Ureter (tissue), 1 donor: Measurements from ENCODE around the gene IRAK1. TPM values are rescaled to one million over a fixed set of nuclear protein-coding genes. Genes with fewer than 3 reads are reported as not detected.
"Not testable (repeated sequence)": the region's sequence is repeated elsewhere in the genome, so short reads cannot be mapped to it uniquely, and the experiment has no call there.

ENCODE experiments used
- DNase-seq: peaks from one replicate; pipeline ENCODE4 v3.0.0-alpha.2; 2020; ENCODE audit warnings: low spot score
- total RNA-seq: library from RNA; stranded (reverse); gene quantifications from one replicate; pipeline ENCODE4 v1.2.4, GENCODE V29; 2023
- donor health status: DM: yes; HTN: yes; CAD: no.

IRAK1 gene
- total RNA-seq, 1 donor from 2014 or later, result 103 TPM

DNA sequence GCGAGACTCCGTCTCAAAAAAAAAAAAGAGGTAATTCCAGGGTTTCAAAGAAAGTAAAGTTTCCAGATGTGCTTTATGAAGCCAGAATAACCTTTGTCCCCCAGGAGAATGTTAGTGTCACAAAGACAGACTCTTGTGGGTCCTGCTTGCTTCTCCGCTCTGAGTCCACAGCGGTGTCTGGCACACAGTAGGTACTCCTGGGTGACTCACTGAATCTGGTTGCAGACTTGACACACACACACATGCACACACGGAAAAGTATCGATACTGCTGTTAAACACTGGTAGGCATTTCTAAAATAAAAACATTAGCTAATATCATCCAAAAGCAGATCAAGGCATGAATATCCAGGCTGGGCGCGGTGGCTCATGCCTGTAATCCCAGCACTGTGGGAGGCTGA lies 24.2 kb downstream of the IRAK1 start:
- DNase-seq, result no peak

DNA sequence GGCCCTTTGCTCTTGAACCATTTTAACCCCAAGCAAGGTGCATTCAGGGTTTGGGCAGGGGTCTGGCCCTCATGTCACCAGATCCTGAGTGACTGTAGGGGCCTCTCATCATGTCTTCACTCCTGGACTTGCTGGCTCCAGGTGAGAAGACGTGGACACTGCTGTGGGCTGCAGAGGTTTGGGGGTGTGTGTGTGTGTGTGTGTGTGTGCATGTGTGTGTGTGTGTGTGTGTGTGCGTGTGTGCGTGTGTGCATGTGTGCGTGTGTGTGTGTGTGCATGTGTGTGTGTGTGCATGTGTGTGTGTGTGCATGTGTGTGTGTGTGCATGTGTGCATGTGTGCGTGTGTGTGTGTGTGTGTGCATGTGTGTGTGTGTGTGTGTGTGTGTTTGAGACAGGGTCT lies 25.3 kb downstream of the IRAK1 start:
- DNase-seq, result not testable (repeated sequence)

DNA sequence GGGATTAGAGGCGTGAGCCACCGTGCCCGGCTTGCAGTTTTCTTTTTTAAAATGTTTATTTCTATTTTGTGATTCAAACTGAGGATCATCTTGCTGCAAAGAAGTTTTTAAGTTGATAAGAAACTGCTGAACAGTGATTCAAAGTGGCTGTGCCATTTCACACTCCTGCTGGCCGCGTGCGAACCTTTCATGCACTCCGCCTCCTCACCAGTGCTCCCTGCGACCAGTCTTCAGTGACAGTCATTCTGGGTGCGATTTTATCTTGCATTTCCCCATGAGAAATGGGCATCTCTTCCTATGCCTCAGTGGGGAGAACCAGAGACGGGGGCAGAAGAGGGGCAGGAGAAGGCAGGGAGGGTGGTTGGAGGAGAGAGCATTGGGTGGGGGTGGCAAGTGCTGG lies 25.7 kb downstream of the IRAK1 start:
- no peak for DNase-seq

DNA sequence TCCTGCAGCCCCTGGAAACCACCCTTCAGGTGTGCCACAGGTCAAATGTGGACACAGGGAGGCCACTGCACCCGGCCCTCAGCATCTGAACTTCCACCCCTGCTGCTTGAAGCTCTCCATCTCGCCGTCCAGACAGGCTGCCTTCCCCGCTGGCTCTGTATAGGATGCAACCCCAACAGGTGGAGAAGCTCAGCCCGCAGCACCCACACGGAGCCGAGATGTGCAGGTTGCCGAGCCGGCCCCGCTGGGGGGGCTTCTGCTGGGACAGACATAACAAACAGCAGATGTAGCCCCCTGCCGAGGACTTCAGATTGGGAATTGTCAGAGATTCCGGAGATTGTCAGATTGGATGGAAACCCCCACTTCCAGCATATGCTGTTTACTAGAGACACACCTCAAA lies 26.6 kb downstream of the IRAK1 start:
- DNase-seq, result no peak

DNA sequence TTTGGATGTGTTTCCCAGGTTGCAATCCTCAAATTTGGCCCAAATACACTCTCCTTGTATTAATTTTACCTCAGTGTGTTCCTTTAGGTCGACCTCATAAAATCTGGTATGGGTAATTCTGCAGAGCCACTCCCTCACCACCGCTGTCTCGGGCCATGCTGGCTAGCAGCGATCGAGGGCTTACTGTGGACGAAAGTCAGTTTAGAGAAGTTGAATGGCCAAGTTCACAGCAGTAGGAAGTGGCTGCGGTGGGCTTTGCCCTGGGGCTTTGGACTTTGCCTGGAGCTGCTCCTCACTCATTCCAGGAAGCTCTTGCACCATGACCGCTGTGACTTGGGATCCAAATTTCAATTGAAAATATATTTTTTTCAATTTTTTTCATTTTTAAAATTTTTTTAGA lies 27.5 kb downstream of the IRAK1 start:
- DNase-seq, result no peak

DNA sequence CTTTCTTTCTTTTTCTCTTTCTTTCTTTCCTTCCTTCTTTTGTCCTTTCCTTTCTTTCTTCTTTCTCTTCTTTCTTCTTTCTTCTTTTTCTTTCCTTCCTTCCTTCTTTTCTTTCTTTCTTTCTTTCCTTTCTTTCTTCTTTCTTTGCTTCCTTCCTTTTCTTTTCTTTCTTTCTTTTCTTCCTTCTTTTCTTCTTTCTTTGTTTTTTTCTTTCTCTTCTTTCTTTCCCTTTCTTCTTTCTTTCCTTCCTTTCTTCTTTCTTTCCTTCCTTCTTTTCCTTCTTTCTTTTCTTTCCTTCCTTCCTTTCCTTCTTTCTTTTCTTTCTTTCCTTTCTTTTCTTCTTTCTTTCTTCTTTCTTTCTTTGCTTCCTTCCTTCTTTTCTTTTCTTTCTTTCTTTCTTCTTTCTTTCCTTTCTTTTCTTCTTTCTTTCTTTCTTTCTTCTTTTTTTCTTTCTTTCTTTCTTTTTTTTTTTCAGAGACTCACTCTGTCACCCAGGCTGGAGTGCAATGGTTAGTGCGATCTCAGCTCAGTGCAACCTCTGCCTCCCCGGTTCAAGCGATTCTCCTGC lies 28.6 kb downstream of the IRAK1 start:
- no peak for DNase-seq

DNA sequence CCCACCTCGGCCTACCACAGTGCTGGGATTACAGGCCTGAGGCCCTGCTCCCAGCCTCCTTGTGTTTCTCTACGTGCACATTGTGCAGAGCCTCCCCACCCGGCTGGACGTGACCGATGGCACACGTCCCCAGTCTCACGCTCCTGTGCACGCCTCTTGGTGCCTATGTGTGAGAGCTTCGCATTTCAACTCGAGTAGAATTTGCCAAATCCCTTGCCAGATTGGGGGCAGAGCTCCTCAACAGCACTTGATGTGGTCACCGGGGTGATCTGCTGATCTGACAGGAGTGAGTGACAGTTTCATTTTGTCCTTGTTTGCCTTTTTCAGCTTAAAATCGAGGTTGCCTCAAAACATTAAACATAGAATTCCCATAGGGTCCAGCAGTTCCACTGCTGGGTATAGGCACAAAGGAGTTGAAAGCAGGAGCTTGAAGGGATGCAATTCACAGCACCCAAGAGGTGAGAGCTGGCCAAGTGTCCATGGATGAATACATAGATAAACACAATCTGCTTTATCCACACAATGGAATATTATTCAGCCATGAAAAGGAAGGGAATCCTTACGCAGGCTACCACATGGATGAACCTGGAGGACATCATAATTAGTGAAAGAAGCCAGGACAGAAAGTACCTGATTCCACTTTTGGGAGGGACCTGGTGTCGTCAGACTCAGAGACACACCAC lies 29.6 kb downstream of the IRAK1 start:
- no peak for DNase-seq

DNA sequence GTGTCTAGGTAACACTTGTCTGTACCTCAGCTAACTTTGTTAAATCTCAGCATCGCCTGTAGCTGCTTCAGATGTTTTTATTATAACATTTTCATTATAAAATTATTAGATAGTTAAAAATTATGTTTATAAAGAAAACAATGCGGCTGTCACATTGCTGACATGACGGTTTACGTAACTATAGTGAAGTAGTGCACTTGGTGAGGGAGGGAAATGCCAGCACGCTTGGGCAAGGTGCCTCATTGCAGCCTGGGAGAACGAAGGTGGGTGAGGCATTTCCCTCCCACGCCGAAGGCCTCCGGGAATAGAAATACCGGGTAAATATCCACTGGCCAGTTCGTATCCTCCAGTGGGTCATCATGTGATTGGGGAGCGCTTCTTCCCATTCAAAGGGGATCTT lies 31.2 kb downstream of the IRAK1 start:
- DNase-seq, result no peak

DNA sequence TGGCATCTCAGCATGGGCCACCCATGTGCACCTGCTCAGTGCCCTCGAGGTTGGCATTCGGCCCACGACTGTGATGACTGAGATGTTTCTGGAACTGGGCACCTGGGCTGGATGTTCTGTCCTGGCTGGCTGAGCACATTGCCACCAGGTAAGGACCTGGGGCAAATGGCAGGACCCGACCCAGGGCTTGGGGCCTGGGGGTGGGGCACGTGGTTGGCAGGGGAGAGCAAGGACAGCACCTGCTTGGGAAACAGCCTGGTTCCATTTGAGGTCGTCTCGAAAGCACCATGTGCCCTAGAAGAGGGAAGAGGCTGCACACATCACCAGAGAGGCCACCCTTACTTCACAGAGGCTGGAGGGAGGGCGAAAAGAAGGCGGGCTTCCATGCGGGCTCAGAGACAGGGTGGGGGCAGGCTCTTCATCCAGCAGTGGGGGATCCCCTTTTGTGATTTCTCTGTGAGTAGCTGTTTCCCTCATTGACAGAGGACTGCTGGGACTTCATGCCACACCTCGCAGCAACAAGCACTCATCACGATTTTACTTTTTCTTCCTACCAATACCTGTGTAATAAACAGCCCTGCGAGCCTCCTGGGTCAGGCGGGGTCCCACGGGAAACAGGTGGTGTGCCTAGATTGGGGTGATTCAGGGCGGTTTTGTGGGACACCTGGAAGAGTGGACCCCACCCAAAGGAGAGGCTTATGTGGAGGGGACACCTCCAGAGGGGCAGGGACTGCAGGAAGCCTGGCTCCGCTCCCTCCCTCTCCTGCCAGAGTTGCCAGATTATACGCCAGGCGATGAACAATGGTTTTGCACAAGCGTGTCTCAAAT lies 35.1 kb downstream of the IRAK1 start:
- DNase-seq, result no peak

DNA sequence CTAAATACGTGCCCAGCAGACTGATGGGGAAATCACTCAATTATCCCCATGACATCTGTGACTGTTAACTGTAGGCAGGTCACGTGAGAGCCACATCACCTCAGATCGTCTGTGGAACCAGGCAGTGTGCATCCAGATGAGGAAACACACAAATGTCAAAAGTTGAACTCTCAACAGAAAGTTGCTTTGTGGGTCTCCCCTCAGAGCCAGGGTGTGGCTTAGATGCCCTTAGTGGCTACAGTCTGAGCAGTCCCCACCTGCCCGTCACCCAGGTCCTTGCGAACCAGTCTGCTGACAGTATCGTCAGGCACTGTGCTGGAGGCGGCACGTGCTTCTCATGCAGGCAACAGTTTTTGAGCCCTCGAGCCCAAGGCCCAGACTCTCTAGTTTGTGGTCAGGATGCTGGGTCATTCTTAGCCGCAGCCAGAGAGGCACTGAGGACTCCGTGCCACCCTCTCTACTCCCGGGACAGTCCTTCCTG lies 36.3 kb downstream of the IRAK1 start:
- DNase-seq, result no peak

DNA sequence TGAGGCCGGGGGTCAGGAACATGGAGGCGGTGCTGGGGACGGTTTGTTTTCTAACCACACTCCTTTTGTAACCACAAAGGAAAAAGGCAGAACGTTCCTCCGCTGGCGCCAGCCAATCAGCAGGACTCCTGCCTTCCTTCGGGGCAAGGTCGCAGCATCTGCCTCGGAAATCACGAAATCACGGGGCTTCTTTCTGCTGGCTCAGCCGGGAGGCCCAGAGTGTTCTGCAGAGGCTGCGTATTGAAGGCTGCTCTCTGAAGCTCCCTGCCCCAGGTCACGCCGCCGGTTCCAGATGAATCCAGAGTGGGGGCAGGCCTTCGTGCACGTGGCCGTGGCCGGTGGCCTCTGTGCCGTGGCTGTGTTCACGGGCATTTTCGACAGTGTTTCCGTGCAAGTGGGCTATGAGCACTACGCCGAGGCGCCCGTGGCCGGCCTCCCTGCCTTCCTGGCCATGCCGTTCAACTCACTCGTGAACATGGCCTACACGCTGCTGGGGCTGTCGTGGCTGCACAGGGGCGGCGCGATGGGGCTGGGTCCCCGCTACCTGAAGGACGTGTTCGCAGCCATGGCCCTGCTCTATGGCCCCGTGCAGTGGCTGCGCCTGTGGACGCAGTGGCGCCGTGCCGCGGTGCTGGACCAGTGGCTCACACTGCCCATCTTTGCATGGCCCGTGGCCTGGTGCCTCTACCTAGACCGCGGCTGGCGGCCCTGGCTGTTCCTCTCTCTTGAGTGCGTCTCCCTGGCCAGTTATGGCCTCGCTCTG lies 37.8 kb downstream of the IRAK1 start:
- DNase-seq, result no peak

DNA sequence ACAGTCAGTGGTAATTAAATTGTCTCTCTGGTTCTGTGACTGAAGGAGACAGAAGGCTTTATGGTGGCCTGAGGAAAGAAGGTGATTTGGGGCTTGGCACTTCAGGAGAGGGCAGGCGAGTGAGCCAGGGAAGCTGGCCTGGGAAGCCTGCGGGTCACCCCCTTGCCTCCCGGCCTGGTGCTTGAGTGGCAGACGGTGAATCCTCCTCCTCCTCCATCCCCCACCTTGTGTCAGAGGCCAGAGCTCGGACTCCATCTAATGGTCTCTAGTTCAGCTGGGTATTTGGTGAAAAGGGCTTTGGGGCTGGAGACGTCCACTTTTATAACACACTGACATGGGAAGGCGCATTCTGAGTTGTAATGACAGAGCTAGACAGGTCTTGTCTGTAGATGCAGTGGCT lies 38.5 kb downstream of the IRAK1 start:
- no peak for DNase-seq

DNA sequence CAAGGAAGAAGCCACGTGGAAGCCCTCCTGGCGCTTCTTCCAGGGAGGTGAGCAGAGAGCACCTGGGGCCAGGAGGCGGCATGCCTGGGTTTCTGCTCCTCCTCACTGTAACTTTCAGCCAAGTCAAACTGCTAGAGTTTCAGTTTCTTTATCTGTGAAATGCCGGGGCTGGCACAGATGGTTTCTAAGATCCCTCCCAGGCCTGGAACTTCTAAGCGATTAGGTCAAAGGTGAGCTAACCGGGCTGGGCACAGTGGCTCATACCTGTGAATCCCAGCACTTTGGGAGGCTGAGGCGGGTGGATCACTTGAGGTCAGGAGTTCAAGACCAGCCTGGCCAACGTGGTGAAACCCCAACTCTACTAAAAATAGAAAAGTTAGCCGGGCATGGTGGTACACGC lies 39.3 kb downstream of the IRAK1 start:
- DNase-seq, result not testable (repeated sequence)

DNA sequence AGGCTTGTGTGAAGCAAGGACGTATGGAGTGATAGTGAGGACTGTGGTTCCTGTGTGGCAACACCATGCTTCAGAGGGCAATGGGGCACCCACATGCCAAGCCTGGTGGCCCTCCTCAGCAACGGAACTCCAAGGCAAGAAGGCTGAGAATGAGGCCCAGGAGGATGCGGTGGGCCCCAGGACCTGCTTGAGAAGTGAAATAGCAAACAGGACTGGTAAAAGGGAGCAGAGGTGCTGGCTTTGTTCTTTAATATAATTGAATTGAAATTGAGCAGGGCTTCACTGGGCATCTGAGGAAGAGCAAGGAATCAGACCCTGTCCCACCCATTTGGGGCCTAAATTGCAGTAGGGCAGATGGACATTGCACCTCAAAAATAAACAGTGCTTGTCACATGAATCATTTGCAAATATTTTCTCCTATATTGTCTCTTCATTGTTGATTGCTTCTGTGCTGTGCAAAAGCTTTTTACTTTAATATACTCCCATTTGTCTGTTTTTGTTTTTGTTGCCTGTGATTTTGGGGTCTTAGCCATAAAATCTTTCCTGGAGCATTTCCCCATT lies 44.9 kb downstream of the IRAK1 start:
- no peak for DNase-seq

DNA sequence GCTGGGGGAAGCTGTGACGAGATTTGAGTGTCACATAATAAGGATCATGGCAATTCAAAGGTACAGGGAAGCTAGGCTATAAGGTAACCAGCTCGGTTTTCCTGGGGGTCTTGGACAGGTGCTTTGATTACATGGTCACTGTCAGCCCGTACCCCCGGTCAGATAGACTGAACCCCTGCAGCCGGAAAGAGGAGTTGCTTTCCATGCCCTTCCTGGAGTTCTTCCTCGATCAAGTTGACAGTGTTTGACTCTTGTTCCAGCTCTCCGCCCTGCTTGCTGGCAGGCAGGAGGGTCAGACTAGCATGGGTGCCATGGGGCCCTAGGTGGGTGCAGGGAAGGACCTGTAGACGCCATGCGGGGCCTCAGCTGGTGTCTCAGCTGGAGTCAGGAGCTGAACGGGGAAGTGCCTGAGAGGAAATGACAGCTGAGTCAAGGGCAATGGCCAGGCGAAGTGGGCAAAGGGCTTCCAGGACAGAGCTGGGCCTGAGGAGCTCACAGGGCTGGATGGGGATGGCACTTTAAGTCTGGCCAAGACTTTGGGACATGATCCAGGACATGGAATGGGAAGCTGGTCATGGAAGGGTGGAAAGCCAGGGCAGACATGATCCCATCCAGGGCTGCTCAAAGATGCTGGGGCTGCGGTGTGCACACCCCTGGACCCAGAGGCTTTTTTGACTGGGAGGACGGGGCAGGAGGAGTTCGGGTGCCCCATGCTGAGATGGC lies 45.5 kb downstream of the IRAK1 start:
- no peak for DNase-seq

DNA sequence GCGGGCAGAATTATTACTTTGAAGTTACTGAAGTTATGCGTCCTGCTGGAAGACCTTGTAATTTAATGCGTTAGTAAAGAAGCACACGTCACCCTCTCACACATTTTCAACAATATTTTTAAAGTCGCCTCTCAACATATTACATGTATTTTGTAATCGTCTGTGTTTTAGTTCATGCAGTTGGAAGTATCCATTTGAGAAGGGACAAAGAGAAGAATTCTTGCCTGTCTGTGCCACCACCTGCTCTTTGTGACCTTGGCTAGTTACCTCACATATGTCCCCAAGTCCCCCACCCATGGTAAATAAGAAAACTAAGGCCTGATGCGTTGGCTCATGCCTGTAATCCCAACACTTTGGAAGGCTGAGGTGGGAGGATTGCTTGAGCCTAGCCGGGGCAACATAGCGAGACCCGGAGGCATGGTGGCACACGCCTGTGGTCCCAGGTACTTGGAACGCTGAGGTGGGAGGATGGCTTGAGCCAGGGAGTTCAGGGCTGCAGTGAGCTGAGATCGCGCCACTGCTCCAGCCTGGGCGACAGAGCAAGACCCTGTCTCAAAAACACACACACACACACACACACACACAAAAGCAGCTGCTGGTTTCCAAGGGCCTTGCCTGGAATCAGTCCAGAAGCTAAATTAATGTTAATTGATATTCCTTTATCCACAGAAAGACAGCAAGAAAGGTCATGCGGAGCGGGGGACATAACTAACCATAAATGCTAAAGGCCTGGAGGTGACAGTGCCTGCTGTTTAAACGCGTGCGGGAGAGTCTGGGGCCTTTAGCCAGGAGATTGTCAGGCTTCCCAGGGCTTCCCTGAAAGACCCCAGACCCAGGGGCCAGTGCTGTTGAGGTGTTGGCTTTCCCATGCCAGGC lies 46.3 kb downstream of the IRAK1 start:
- DNase-seq, result no peak

DNA sequence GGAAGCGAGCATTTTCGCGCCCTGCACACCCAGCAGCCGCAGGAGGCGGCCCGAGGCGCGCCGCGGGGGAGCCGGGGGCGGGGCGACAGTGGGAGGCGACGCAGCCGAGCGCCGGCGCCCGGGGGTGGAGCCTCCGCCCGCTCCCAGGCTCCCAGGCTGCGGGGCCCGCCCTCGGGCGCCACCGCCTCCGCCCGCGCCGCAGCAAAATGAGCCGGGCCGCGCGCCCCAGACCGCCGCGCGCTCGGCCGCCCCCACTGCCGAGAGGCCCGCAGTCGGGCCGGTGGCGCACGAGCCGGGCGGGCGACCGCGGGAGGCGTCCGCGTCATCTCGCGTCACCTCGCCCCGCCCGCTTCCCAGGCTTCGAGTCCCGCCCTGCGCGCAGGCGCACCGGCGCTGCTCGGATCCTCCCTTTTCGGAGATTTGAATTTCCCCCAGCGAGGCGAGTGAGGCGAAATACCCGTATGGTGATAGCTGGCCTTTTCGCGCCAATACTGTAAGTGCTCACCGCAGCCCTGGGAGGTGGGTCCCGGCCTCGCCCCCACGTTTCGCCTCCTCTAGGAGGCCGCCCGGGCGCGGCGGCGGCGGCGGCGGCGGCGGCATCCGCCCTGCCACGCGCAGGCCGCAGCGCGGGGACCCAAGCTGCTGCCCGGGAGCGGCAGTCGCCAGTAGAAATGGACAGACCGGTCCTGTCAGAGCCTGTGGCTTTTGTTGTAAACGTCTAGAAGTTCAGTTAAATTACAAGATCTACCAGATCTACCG lies 47.2 kb downstream of the IRAK1 start, which contains the start of gene TMEM187:
Gene TMEM187 (plus strand): TSS at position 387 of the 759 bp plus-strand sequence. CDS start 9,309 bp downstream, outside the sequence.
- DNase-seq, result peak; percentile 90

DNA sequence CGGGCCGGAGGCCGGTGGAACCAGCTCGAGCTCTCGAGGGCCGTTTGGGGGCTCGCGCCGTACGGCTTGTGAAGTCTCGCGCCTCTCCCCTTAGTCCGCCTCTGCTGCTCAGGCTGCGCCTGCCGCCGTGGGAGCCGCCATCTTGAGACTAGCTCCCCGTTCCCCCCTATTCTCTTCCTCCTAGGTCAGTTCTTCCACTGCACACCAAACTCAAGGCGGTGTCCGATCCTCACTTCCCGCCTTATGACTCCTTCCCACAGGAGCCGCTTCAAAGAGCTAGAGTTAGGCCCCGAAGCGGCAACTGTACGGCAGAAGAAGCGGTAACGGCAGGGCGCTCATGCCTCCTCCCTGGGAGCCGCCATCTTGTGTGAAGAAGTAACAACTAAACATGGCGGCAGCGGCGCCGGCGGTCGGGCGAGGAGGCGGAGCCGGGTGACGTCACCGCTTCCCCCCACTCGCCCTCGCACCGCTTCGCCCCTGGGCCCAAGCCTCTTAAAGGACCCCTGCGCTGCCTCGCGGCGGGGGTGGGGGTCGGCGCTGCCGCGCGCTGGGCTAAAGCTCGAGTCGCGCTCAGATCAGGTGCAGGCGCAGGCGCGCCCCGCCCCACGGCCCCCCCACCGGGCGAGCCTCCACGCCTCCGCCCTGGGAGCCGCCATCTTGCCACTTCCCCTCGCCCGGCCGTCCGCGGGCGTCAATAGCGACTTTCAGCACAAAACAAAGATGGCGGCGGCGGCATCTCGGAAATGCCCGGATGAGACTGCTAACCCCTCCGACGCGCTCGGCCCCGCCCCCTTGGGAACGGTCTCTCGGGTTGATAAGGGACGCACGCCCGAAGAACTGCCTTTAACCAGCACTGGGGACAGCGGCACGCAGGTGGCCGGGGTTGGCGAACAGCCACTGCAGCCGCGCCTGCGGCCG lies 48.0 kb downstream of the IRAK1 start, which contains the start of gene HCFC1:
Gene HCFC1 (minus strand): TSS at position 369 of the 918 bp plus-strand sequence. CDS start 978 bp downstream, outside the sequence.
- DNase-seq, result peak; percentile 95
